ENCODE measurements around the gene FAS. TPM values are rescaled to one million over a fixed set of nuclear protein-coding genes. Genes with fewer than 3 reads are reported as not detected.
A peak's percentile ranks its signal among the peaks of the same experiment; 100 is the strongest.

Gene FAS
- total RNA-seq, 4 donors from 2014 or later = 15.0 to 27.5 (median 19.6) TPM

GRCh38 chr10:88946965-88947590, 43.5 kb upstream of the FAS start:
- peaks cover 22 to 67% of the 10 kb centered on the region in 2 donors for H3K36me3 ChIP-seq
- H3K27me3 ChIP-seq = no peaks in the 10 kb centered on the region
- peak overlapping the region; percentile 85 to 100 (median 91) for H3K27ac ChIP-seq
- peak overlapping the region; percentile 56 to 100 for H3K4me3 ChIP-seq
- no peak for ATAC-seq
- no peak for TF ChIP-seq POLR2A (IDR thresholded peaks at IDR 0.05)
- peak; percentile 55 for TF ChIP-seq POLR2AphosphoS5 (IDR thresholded peaks at IDR 0.05)
- no peak for TF ChIP-seq EP300 (IDR thresholded peaks at IDR 0.05)
- TF ChIP-seq CTCF (IDR thresholded peaks at IDR 0.05) = no peak
- peaks cover 4 to 81% (median 24%) of the 10 kb centered on the region in 3 donors for H3K4me1 ChIP-seq
- 17 to 62% methylated on average over 1 to 6 of the region's 6 CpGs for WGBS, 2 donors (ENCODE audit: low coverage in 1 of 2)
- H3K9me3 ChIP-seq = no peaks in the 10 kb centered on the region

GRCh38 chr10:88949051-88949450, 41.5 kb upstream of the FAS start:
- no peak for ATAC-seq
- peak overlapping the region; percentile 85 to 100 (median 91) for H3K27ac ChIP-seq
- WGBS, 2 donors (ENCODE audit: low coverage in 1 of 2) = 30% methylated on average over 2 of the region's 2 CpGs; no CpG with 5 or more reads in 1 of the 2 donors
- peaks cover 12 to 47% of the 10 kb centered on the region in 2 donors for H3K36me3 ChIP-seq
- H3K27me3 ChIP-seq = no peaks in the 10 kb centered on the region
- H3K4me3 ChIP-seq = peak overlapping the region; percentile 56 to 100
- no peaks in the 10 kb centered on the region for H3K9me3 ChIP-seq
- TF ChIP-seq POLR2AphosphoS5 (IDR thresholded peaks at IDR 0.05) = peak; percentile 4
- no peak for TF ChIP-seq EP300 (IDR thresholded peaks at IDR 0.05)
- peaks cover 0 to 78% (median 24%) of the 10 kb centered on the region in 3 donors for H3K4me1 ChIP-seq

- peak overlapping the region; percentile 85 to 100 (median 91) for H3K27ac ChIP-seq
- 8 to 19% methylated on average over 3 of the region's 3 CpGs for WGBS, 2 donors (ENCODE audit: low coverage in 1 of 2)
- H3K4me1 ChIP-seq = peaks cover 0 to 69% (median 21%) of the 10 kb centered on the region in 3 donors
- peak overlapping the region; percentile 56 to 100 for H3K4me3 ChIP-seq
- no peak for TF ChIP-seq EP300 (IDR thresholded peaks at IDR 0.05)
- TF ChIP-seq POLR2AphosphoS5 (IDR thresholded peaks at IDR 0.05) = peak; percentile 22
- peak; percentile 6 to 8 for TF ChIP-seq POLR2A (IDR thresholded peaks at IDR 0.05)
- H3K27me3 ChIP-seq = no peaks in the 10 kb centered on the region
- H3K36me3 ChIP-seq = peaks cover 4 to 36% of the 10 kb centered on the region in 2 donors
- H3K9me3 ChIP-seq = no peaks in the 10 kb centered on the region
- ATAC-seq = no peak
These were observed 40.4 kb upstream of the FAS start for GRCh38 chr10:88949912-88950837.

- WGBS, 2 donors (ENCODE audit: low coverage in 1 of 2) = 29 to 35% methylated on average over 3 to 6 of the region's 8 CpGs
- Histone ChIP-seq H3K9me3 (no peaks in the 10 kb centered on the region), H3K27ac (peak within 1 kb of the TSS; percentile 85 to 100 (median 91)), H3K36me3 (peaks cover 0 to 13% of the 10 kb centered on the region in 2 donors), H3K4me3 (peak within 1 kb of the TSS; percentile 56 to 100), H3K27me3 (no peaks in the 10 kb centered on the region), H3K4me1 (peaks cover 0 to 55% (median 5%) of the 10 kb centered on the region in 3 donors)
- peak; percentile 86 for ATAC-seq
- TF ChIP-seq POLR2A (IDR thresholded peaks at IDR 0.05) (peak; percentile 97 to 98), CTCF (IDR thresholded peaks at IDR 0.05) (peak in 1 of 4 experiments; percentile 2), POLR2AphosphoS5 (IDR thresholded peaks at IDR 0.05) (peak; percentile 100), EP300 (IDR thresholded peaks at IDR 0.05) (no peak)
These were observed 37.9 kb upstream of the FAS start, which contains the start of gene ACTA2 for GRCh38 chr10:88952647-88953111. Gene ACTA2, minus strand, starts transcription at chr10:88952773. Its CDS starts 3,843 bp downstream, at chr10:88948930.

GRCh38 chr10:88953662-88954061, 36.9 kb upstream of the FAS start:
- 49 to 55% methylated on average over 5 of the region's 5 CpGs for WGBS, 2 donors (ENCODE audit: low coverage in 1 of 2)
- peak overlapping the region; percentile 85 to 100 (median 91) for H3K27ac ChIP-seq
- H3K4me1 ChIP-seq = peaks cover 0 to 46% (median 5%) of the 10 kb centered on the region in 3 donors
- H3K27me3 ChIP-seq = no peaks in the 10 kb centered on the region
- ATAC-seq = no peak
- TF ChIP-seq EP300 (IDR thresholded peaks at IDR 0.05) (no peak), POLR2A (IDR thresholded peaks at IDR 0.05) (no peak), CTCF (IDR thresholded peaks at IDR 0.05) (no peak), POLR2AphosphoS5 (IDR thresholded peaks at IDR 0.05) (no peak)
- no peaks in the 10 kb centered on the region for H3K9me3 ChIP-seq
- H3K36me3 ChIP-seq = peaks cover 0 to 3% of the 10 kb centered on the region in 2 donors
- peak overlapping the region; percentile 56 to 100 for H3K4me3 ChIP-seq
